Measurements from ENCODE around the gene BIRC7. TPM values are rescaled to one million over a fixed set of nuclear protein-coding genes. Genes with fewer than 3 reads are reported as not detected.
A peak's percentile ranks its signal among the peaks of the same experiment; 100 is the strongest.

BIRC7 gene
- total and polyA plus RNA-seq, 2 of the 4 experiments (the other 2 are of a cell fraction), result not detected

GRCh38 chr20:63217706-63218105 lies 18.0 kb upstream of the BIRC7 start:
- H3K56ac ChIP-seq (ENCODE audit: extremely low read depth, insufficient read depth, low read length), result no peak overlapping the region
- no peak overlapping the region for H3K23ac ChIP-seq (ENCODE audit: low read depth, low read length)
- intact Hi-C loops (cut with micrococcal nuclease) (loop anchor here (5.0 kb wide), 1 partner anchor 55 kb away; the partner anchor contains the start of gene ARFGAP1), dilution Hi-C loops (cut with HindIII; ENCODE audit: low sequenced_read_pairs, unreplicated experiment) (no loop called here), in situ Hi-C loops (cut with MboI; ENCODE audit: low sequenced_read_pairs) (no loop called here)
- ATAC-seq (ENCODE audit: low read depth), result no peak
- H2BK5ac ChIP-seq (ENCODE audit: low read depth, low read length, poor library complexity, severe bottlenecking), result no peak overlapping the region
- peaks cover 5% of the 10 kb centered on the region; the same call in 1 of the 2 replicates for H3K4me1 ChIP-seq (ENCODE audit: control insufficient read depth, insufficient read depth, low read length)
- H2AK5ac ChIP-seq (ENCODE audit: low read depth, low read length), result 0 out of 2 replicates have a peak overlapping the region, but pooled peaks have one; percentile 16
- H3K9me1 ChIP-seq (ENCODE audit: insufficient read depth, low read length), result peaks cover 1% of the 10 kb centered on the region; the same call in 1 of the 2 replicates
- H2AK9ac ChIP-seq (replicated peaks; ENCODE audit: low read depth, low read length, poor library complexity), result peak overlapping the region; percentile 70
- H3K18ac ChIP-seq (ENCODE audit: low read depth, low read length), result no peak overlapping the region
- no peak overlapping the region for H2BK20ac ChIP-seq (ENCODE audit: low read depth, low read length)
- peaks cover 28% of the 10 kb centered on the region for H3K27me3 ChIP-seq (ENCODE audit: control insufficient read depth, insufficient read depth, low read length)
- H3K9ac ChIP-seq (ENCODE audit: low read depth, low read length), result no peak overlapping the region
- H3K14ac ChIP-seq (replicated peaks; ENCODE audit: low read depth, low read length), result no peak overlapping the region
- H4K5ac ChIP-seq (ENCODE audit: low read depth, low read length), result no peak overlapping the region
- no peak overlapping the region for H2BK120ac ChIP-seq (ENCODE audit: low read depth, low read length)
- peaks cover 26% of the 10 kb centered on the region for H4K20me1 ChIP-seq (ENCODE audit: insufficient read depth, low read length)
- H2BK15ac ChIP-seq (ENCODE audit: low read depth, low read length), result no peak overlapping the region
- H3K36me3 ChIP-seq (ENCODE audit: control insufficient read depth, insufficient read depth, low read length), result peaks cover 7% of the 10 kb centered on the region
- no peak overlapping the region for H3K4me3 ChIP-seq (ENCODE audit: insufficient read depth, low read depth, low read length)
- no peak overlapping the region for H3K27ac ChIP-seq (ENCODE audit: insufficient read depth, low read length)
- WGBS, 2 experiments (ENCODE audit: extremely low coverage in 2 of 2, insufficient read length in 1 of 2), result no CpG with 5 or more reads among the region's 7 CpGs
- POLR2A ChIA-PET (ENCODE audit: unreplicated experiment), result no interaction called here
- no peaks in the 10 kb centered on the region for H3K9me3 ChIP-seq (ENCODE audit: control insufficient read depth, insufficient read depth, low read length)
- H2AFZ ChIP-seq (replicated peaks; ENCODE audit: low read length, poor library complexity), result no peak overlapping the region
- no peak overlapping the region for H3K4ac ChIP-seq (ENCODE audit: low read depth, low read length)
- no TSS peak for BruUV-seq (replicated peaks)
- no peak for DNase-seq
- no peak overlapping the region for H3K4me2 ChIP-seq (ENCODE audit: low read depth, low read length)
- no peak overlapping the region for H4K91ac ChIP-seq (ENCODE audit: insufficient read depth, low read depth, low read length)
- peaks cover 16 to 25% of the 10 kb centered on the region in 2 experiments; a peak in 3 of 4 replicates for H3K79me1 ChIP-seq (ENCODE audit: low read depth in 1 of 2, low read length in 2 of 2)
- H4K8ac ChIP-seq (ENCODE audit: low read depth in 2 of 2, low read length in 2 of 2), result no peak overlapping the region
- no peak for TF ChIP-seq CEBPB (IDR thresholded peaks at IDR 0.05; ENCODE audit: low read depth, low read length)
- no peak for TF ChIP-seq MAZ (IDR thresholded peaks at IDR 0.05; ENCODE audit: borderline replicate concordance, low read depth, low read length)
- no peak for TF ChIP-seq CTCF (conservative IDR thresholded peaks at IDR 0.05; ENCODE audit: low read depth, low read length)
- no peak for TF ChIP-seq MAFK (IDR thresholded peaks at IDR 0.05; ENCODE audit: low read depth, low read length)
- TF ChIP-seq ELK1 (IDR thresholded peaks at IDR 0.05; ENCODE audit: borderline replicate concordance, low read depth, low read length), result no peak
- CTCF ChIA-PET, result no interaction called here

Data from IMR-90 (cell line).